ENCODE results near the gene AIFM1.

- no peak for TF ChIP-seq CTCF (optimal IDR thresholded peaks at IDR 0.05 in 1 of 3, IDR thresholded peaks at IDR 0.05 in 1 of 3, conservative IDR thresholded peaks at IDR 0.05 in 1 of 3; ENCODE audit: extremely low read depth in 1 of 3, insufficient read depth in 2 of 3, low read length in 3 of 3)
- TF ChIP-seq EZH2 (IDR thresholded peaks at IDR 0.05; ENCODE audit: low read length) = no peak
Observed at GRCh38 chrX:130139474-130140201, 26.0 kb downstream of the AIFM1 start.
